GM12873 (cell line): ENCODE data around the gene GAS2L3.
A peak's percentile ranks its signal among the peaks of the same experiment; 100 is the strongest.

Experiments
- CTCF ChIP-seq: IDR thresholded peaks from 2 replicates; pipeline ENCODE4 v1.5.1; 2012; ENCODE audit warnings: low read depth, mild to moderate bottlenecking, moderate library complexity, low read length, control low read depth; ENCODE audit not compliant: insufficient read depth; ENCODE audit errors: missing control alignments

GAS2L3 gene

GRCh38 chr12:100669922-100670321 lies 96.4 kb downstream of the GAS2L3 start:
- TF ChIP-seq CTCF: no peak

- TF ChIP-seq CTCF: no peak
Measured at GRCh38 chr12:100671396-100672074, 98.1 kb downstream of the GAS2L3 start.

- peak; percentile 91 for TF ChIP-seq CTCF
Measured at GRCh38 chr12:100672075-100672592, 98.7 kb downstream of the GAS2L3 start.

- TF ChIP-seq CTCF: no peak
Measured at GRCh38 chr12:100674036-100674888, 100.8 kb downstream of the GAS2L3 start.
